Uterus (tissue), 2 donors: ENCODE results near the gene PDCD7.

ENCODE experiments used
- CTCF ChIP-seq, 4 experiments: fragments of 200-600 bp in 2 of 4; fragments of 450-650 bp in 2 of 4; sonication (generic) in 2 of 4; IDR thresholded peaks; one replicate each; pipeline ENCODE4 v1.5.1; 2016 to 2019; ENCODE audit warnings: antibody characterized with exemption in 4 of 4, mild to moderate bottlenecking in 2 of 4, moderate library complexity in 1 of 4
- POLR2A ChIP-seq, 2 donors: fragments of 450-650 bp; IDR thresholded peaks; one replicate each; pipeline ENCODE4 v1.6.1; 2016; ENCODE audit warnings: antibody characterized with exemption in 2 of 2, mild to moderate bottlenecking in 1 of 2, moderate library complexity in 1 of 2

- no peak for TF ChIP-seq CTCF (IDR thresholded peaks at IDR 0.05)
- TF ChIP-seq POLR2A (IDR thresholded peaks at IDR 0.05), result no peak
Observed at GRCh38 chr15:65089206-65089824, 44.3 kb downstream of the PDCD7 start.
